Measurements from ENCODE around the gene JARID2. TPM values are rescaled to one million over a fixed set of nuclear protein-coding genes. Genes with fewer than 3 reads are reported as not detected.

Gene JARID2
- total RNA-seq, 1 experiment from 2014 or later = 180 TPM

GRCh38 chr6:15268137-15268908 is 22.5 kb downstream of the JARID2 start (continued):
- TF ChIP-seq FOXP4 (CRISPR knock-in tag; IDR thresholded peaks at IDR 0.05) (peak; percentile 75; the same call in 1 of the 2 replicates), ATF1 (CRISPR knock-in tag; IDR thresholded peaks at IDR 0.05) (no peak)

GRCh38 chr6:15269011-15269410 is 23.1 kb downstream of the JARID2 start:
- CTCF ChIA-PET = interaction anchor here (0.5 to 1.1 kb wide), 3 partner anchors 20 to 144 kb away, joined by 3 to 4 read pairs (median 3); no protein-coding TSS in a partner anchor

GRCh38 chr6:15269619-15270018 is 23.8 kb downstream of the JARID2 start:
- POLR2A ChIA-PET = interaction anchor here (0.6 to 1.1 kb wide), 3 partner anchors 15 to 74 kb away, joined by 3 to 4 read pairs (median 3); no protein-coding TSS in a partner anchor
- no peak for TF ChIP-seq TEAD4 (CRISPR knock-in tag; IDR thresholded peaks at IDR 0.05)
- TF ChIP-seq ERG (CRISPR knock-in tag; IDR thresholded peaks at IDR 0.05) = no peak
- no peak for TF ChIP-seq PRRX2 (CRISPR knock-in tag; IDR thresholded peaks at IDR 0.05)
- no peak for TF ChIP-seq IRF2 (CRISPR knock-in tag; IDR thresholded peaks at IDR 0.05; ENCODE audit: borderline replicate concordance, low read depth)
- TF ChIP-seq ZNF232 (CRISPR knock-in tag; IDR thresholded peaks at IDR 0.05) = no peak
- no peak for TF ChIP-seq SOX15 (CRISPR knock-in tag; IDR thresholded peaks at IDR 0.05)
- H3K4me3 Mint-ChIP-seq = peak overlapping the region; percentile 56
- peaks cover 21% of the 10 kb centered on the region for H3K36me3 Mint-ChIP-seq
- no peak for DNase-seq (ENCODE audit: low spot score)
- H3K27me3 Mint-ChIP-seq (ENCODE audit: low read depth) = no peaks in the 10 kb centered on the region
- H3K9me3 Mint-ChIP-seq = no peaks in the 10 kb centered on the region
- CTCF ChIA-PET = no interaction called here
- peak overlapping the region; percentile 92 for H3K27ac Mint-ChIP-seq
- peaks cover 100% of the 10 kb centered on the region for H3K4me1 Mint-ChIP-seq
- ATAC-seq = no peak

More at GRCh38 chr6:15269011-15269410, 23.1 kb downstream of the JARID2 start:
- Mint-ChIP-seq H3K27me3 (ENCODE audit: low read depth) (no peaks in the 10 kb centered on the region), H3K36me3 (peaks cover 15% of the 10 kb centered on the region), H3K4me1 (peaks cover 100% of the 10 kb centered on the region), H3K27ac (peak overlapping the region; percentile 92), H3K9me3 (no peaks in the 10 kb centered on the region), H3K4me3 (peak overlapping the region; percentile 61)
- TF ChIP-seq ZNF263 (CRISPR knock-in tag; IDR thresholded peaks at IDR 0.05; ENCODE audit: low read depth) (no peak), GABPB1 (CRISPR knock-in tag; IDR thresholded peaks at IDR 0.05) (no peak), MYBL2 (CRISPR knock-in tag; IDR thresholded peaks at IDR 0.05) (no peak), MAX (CRISPR knock-in tag; IDR thresholded peaks at IDR 0.05) (no peak), ZNF219 (CRISPR knock-in tag; IDR thresholded peaks at IDR 0.05; ENCODE audit: borderline replicate concordance) (no peak), GRHL2 (CRISPR knock-in tag; IDR thresholded peaks at IDR 0.05; ENCODE audit: insufficient replicate concordance, severe bottlenecking) (no peak), ZNF671 (CRISPR knock-in tag; IDR thresholded peaks at IDR 0.05) (no peak)
- DNase-seq (ENCODE audit: low spot score) (no peak), ATAC-seq (peak; percentile 8)
- POLR2A ChIA-PET = interaction anchor here (0.6 to 1.3 kb wide), 6 partner anchors 9 to 75 kb away, joined by 3 to 4 read pairs (median 3); no protein-coding TSS in a partner anchor

GRCh38 chr6:15270402-15270801 is 24.5 kb downstream of the JARID2 start:
- Mint-ChIP-seq H3K9me3 (no peaks in the 10 kb centered on the region), H3K36me3 (peaks cover 23% of the 10 kb centered on the region), H3K4me1 (peaks cover 100% of the 10 kb centered on the region), H3K27ac (peak overlapping the region; percentile 92; the same call in 1 of the 2 replicates), H3K27me3 (ENCODE audit: low read depth) (no peaks in the 10 kb centered on the region), H3K4me3 (peak overlapping the region; percentile 56)
- ChIA-PET POLR2A (no interaction called here), CTCF (no interaction called here)
- ATAC-seq = no peak
- DNase-seq (ENCODE audit: low spot score) = no peak
- TF ChIP-seq FOXP4 (CRISPR knock-in tag; IDR thresholded peaks at IDR 0.05) (no peak), ZNF423 (CRISPR knock-in tag; IDR thresholded peaks at IDR 0.05) (no peak), SP1 (CRISPR knock-in tag; conservative IDR thresholded peaks at IDR 0.05) (no peak), ZSCAN18 (CRISPR knock-in tag; IDR thresholded peaks at IDR 0.05) (no peak), NFATC4 (CRISPR knock-in tag; IDR thresholded peaks at IDR 0.05) (no peak), GTF2I (CRISPR knock-in tag; conservative IDR thresholded peaks at IDR 0.05) (no peak), ZNF281 (CRISPR knock-in tag; IDR thresholded peaks at IDR 0.05) (no peak)

Data from WTC11 (cell line).